Embryonic facial prominence (tissue), 1 donor: Measurements from ENCODE around the gene LRRC8D.

ENCODE experiments used
- DNase-seq: peaks from one replicate; pipeline ENCODE4 v3.0.0-alpha.2; 2016; ENCODE audit errors: extremely low spot score

The LRRC8D gene

DNA sequence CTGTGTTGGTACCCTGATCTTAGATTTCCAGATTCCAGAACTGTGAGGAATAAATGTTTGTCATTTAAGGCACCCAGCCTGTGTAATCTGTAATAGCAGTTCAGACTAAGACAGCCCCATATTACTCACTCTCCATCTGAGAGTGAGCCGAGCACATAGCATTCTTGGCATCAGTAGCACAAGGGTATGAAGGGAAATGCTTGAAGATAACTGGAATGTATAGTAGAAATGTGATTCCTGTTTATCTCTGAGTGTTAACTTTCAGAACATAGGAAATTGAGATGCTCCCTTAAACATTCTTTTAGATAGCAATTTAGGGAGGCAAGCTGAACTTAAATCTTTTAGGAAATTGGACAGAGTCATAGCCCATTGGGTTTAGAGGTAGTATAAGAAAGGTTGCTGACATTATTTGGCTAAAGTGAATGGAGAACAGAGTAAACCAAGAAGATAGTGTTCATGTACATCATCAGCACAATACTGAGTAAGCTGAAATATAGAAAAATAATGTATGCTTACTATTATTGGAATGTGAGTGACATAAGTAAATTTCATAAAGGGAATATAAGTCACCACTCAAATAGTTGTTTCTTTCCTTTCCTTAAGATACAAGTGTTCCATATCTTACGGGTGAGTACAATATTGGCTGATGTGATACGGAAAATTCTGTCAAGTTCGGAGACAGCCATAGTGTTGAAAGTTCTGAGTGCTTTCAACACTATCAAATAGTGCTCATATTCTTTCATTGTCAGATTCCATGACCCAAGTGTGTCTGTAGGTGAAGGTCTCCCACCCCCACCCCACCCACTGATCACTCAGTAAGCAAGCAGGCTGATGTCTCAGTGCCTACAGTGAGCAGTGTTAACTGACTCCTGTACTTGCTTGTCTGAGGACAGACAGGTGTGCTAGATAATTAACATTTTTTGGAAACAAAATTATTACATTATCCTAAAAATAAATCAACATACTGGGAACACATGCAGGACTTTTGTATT is 73.7 kb downstream of the LRRC8D start:
- DNase-seq, result no peak

DNA sequence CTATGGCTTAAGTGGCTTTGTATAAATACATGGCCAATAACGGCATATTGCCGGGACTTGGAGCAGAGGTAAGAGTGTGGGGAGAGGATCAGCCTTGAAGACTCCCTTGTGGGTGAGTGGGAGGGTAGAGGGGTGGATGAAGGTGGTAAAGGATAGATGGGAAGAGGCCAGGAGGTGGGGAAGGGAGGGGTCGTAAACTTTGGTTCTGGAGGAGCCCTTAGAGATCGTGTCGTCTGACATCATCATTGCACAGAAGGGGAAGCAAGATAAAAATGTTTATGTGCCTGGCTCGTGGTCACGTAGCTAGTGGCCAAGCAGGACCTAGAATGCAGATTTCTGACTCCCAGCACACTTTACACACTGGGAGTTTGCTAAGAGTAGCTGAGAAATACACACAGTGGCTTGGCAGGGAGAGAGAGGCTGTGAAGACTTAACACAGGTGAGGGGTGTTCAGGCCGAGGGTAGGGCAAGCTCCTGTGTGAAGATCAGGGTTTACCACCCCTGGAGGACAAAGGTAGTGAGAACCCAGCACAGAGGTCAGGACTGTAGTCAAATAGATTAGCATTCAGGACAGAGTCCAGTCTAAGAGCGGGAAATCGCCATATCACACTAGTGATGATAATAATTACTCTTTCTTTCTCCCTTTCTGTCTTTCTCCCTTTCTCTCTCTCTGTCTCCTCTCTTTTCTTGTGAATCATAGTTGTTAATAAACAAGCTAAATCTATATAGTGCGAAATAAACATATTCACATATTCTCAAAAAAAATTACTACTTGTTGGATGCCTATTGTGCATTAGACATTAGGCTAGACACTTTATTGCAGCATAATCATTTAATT is 75.5 kb downstream of the LRRC8D start:
- DNase-seq, result no peak

DNA sequence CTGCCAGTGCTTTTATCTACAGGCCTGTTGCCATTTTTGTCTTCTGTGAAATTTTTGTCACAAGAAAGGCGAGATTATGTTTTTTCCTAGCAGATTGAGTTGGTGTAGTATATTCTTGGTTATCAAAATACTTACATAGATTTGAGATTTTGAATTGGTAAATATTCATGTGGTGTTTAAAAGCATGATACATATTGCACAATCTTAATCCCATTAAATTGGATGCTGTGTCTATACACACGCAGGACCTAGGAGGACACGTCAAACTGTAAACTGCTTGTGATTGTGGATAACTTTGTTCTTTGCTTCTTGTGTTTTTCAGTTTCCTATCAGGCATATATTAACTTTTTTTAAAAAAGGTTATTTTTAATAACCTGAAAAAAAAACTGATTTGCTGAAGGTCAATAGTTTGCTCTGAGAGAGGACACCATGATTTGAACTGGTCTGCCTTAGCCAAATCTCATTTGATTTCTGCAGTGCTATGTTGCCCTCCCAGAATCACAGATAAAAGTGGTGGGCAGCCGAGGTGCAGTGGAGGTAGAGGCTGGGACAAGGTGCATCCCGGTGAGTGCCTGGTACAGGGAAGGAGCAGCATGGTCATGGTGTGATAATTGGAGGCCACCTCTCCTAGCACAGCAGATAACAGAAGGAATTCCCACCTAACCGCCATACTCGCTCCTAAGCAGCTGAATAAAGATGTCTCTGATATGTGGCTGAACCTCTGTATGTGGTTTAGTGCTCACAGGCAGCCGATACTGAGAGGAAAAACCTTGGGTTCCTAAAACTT is 76.7 kb downstream of the LRRC8D start:
- no peak for DNase-seq

- DNase-seq, result no peak
These were observed 77.3 kb downstream of the LRRC8D start for GRCh38 chr1:89898150-89898549.

DNA sequence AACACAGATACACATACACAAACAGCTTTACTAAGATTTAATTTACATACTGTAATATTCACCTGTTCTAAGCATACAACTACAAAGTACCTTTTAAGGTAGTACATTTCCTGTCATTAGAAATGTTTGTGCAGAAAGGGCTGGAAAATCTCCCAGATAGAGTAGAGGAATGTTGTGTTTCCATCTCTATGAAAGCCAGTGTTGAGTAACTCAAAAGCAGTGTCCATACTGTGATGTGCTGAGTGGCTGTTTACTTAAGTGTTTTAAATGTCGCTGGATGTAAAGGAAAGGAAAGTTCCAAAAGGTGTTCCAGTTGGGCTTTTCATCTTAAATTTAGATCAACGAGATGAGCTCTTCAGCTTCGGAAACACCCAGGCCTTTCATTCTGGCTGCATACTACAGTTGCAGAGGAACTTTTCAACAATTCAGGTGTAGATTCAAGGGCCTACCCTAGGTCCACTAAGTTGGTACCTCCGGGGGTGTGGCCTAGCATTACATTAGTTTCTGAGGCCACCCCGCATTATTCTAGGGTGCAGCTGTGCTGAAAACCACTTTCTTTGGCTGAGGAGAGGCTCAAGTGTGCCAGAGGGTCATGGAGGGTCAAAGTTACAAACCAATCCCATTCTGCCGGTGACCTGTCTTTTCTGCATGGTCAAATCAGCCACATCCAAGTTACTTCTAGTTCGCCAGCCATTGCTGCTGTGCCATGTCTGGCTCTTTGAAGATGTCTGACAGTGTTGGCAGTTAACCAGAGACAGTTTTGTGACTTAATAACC is 78.1 kb downstream of the LRRC8D start:
- DNase-seq, result no peak

DNA sequence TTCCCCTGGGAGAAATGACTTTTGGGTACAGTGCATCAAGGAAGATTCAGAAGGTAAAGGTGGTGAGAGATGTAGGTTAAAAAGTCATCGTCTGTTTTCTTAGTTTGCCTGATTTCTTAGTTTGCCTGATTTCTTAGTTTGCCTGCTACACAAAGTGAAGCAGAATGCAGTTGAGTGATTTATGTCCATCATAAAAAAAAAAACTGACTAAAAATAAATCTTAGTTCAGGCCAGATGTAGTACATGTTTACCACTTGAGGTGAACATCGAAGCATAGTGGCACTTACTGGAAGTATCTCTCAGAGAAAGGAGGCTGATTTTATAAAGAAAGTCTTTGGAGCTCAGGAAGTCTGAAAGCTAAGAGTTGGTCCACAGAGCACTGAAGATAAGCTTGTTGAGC is 79.5 kb downstream of the LRRC8D start:
- DNase-seq, result no peak

DNA sequence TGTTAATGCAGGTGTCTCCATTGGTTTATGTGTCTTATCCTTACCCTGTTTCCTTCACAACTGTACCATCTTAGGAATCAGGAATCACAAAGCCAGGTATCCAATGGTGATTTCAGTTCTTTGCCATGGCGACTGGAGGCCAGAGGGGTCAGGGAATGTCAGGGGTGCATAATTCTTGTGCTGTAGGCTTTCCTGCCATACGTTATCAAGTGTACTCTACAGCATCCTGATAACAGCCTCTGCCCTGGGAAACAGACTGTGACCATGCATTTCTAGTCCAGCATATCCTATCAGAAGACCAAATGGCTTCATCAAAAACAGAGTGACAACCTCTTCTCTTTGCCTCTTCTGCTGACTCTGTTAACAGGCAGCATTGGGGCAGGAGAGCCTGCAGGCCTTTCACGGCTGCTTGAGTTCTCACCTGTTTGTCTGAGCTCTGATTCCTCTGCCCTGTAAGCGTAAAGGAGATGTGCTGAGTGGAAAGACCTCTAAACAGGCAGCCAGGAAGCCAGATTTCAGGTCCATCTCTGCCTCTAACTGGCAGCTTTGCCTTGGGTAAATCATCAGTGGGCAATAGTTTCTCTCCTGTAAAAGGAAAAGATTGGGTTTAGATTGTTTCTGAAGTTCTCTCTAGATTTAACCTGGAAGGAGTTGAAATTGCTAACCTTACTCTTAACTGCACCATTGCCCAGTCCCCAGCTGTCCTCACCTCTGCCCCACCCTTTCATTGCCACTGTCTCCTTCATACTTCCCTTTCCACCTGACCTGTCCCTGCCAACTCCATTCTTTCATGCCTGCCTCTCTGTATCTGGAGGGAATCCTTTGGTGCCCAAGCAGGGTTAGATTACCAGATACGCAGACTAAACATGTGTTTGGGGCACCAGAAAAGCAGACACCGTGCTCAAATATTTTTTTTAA is 80.2 kb downstream of the LRRC8D start:
- DNase-seq, result no peak

DNA sequence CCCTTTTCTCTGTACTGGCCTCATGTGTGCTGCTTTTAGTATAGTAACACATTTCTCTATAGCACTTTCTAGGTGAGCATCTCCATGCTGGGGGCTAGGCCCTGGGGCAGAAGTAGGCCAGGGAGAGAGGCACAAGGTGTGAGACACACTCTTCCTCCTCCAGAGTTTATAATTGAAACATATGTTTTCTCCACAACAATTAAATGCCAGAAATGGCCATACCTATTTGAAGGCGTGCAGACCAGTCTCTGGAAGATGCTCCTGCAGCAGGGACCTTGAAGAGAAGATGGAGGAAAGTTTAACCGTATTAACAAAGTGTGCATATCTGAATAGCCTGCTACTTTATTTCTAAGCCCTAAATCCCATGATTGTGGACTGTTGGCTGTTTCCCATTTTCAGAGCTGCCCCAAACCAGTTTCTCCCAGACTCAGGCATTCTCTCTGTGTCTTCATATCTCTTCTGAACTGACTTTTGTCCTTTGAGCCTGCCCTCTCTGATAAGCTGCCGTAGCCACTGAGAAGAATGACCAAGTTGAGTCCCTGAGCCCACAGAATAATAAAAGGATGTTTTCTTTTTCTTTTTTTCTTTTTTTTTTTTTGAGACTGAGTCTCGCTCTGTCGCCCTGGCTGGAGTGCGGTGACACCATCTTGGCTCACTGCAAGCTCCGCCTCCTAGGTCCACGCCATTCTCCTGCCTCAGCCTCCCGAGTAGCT is 81.3 kb downstream of the LRRC8D start:
- DNase-seq, result no peak

DNA sequence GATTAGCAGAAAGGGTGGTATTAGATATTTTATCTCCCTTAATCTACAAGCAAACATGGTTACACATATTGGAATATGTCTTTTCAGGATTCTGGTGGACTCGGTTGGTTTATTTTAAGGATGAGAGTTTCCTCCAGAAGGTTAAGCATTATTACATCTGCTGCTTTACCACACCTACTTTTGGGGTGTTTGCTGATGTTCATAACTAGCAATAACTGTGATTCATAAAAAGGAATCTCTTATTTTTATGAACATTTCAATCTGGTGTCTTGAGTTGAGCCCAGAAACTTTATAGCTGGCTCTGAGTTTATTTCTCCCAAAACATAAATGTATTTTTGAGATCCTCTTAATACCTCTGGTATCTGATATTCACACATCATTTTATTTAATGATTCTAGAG is 82.7 kb downstream of the LRRC8D start:
- DNase-seq, result no peak

GRCh38 chr1:89904219-89904980 is 83.6 kb downstream of the LRRC8D start:
- DNase-seq, result no peak

DNA sequence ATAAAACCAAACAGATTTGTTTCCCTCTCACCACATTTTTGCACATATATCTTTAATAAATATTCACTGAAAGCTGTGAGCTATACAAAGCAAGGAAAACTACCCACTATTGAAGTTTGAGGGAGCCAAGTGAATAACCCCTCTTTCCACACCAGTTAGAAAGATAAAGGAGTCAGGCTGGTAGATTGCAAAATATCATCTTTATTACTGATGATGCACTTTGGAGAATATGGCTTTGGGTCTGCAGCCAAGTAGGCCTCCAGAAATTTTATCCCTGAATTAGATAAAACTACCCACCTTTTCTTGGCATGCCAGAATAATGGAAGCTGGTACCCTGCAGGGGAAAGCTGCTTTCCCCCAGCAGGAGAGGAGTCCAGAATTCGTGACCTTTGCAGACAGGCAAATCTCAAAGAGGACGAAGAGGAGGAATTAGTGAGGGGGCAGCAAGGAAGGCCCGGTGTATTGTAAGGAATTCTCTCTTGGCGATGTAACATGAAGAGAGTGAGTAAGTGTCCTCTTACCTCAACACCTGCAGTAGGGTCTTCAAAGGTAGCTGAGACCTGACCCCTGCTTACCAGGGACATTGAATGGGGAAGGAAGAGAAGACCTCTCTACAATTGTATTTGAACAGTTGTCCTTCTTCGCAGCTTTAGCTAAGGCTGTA is 84.7 kb downstream of the LRRC8D start:
- no peak for DNase-seq

DNA sequence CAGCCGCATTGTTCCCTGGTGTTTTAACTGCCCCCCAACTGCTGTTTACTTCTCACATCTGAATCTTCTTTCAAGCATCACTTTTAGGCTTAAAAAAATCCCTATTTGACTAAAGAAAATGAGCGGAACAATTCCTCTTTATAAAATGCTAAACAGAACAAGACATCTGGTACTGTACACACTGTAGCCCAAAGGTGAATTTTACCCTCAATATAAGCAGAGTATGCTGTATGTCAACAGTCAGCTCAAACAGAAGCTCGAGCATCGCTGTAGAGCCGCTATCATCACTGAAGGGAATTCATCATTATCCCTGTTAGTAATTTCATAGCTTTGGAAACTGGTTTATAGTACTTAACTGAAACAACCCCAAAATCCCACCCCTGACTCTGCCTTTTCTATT is 85.3 kb downstream of the LRRC8D start:
- no peak for DNase-seq

DNA sequence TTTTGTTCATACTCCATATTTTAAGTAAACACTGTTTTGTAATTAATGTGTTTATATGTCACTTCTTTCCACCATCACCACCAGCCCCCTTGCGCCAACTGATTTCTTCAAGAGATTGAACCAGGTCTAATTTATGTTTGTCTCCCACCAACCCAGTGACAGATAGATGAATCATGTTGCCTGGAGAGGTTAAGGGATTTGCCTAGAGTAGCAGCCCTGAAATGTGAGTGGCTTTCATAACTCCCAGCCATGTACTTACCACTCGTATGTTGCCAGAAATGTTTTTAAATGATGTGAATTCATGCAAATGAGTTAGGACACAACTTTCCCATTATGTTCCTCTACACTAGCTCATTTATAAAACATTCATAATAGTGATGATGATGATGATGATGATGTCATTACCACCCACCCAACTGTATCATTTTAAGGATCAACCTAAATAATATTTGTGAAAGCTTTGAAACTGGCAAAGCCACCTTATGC is 86.9 kb downstream of the LRRC8D start:
- no peak for DNase-seq

DNA sequence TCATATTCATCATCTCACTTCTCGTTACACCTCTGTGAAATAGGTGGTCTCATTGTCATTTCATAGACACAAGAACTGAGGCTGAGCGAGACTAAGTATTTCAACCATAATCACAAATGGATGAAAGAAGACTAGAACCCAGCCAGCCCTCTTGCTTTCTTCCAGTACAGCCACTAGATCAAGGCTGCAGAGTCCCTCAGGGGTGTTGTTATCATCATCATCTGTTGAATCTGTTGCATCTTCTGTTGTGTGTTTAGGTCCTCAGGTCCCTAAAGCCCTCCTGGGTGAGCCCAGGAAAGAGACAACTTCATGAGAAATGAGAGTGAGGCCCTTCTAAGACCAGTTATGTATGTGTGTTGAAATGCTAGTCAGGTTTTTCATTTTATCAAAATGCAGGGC is 87.4 kb downstream of the LRRC8D start:
- no peak for DNase-seq

- DNase-seq, result no peak
These were observed 88.0 kb downstream of the LRRC8D start for GRCh38 chr1:89908672-89909436.

DNA sequence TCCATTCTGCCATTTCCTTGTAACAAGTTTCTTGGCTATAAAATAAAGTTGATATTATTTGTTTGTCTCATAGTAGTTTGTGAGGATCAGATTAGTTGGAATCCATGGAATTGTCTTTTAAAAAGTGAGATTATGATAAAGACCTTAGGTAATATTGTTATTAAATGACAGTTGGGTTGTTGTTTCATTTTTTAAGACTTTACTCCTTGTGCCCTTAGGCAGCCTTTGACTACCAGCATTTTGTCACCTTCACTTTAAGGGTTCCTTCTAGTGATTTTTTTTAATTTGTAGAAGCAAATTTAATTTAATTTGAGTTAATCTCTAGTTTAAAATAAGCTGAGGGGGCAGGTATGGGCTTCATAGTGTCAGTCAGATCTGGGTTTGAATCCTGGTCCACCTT is 89.4 kb downstream of the LRRC8D start:
- no peak for DNase-seq

DNA sequence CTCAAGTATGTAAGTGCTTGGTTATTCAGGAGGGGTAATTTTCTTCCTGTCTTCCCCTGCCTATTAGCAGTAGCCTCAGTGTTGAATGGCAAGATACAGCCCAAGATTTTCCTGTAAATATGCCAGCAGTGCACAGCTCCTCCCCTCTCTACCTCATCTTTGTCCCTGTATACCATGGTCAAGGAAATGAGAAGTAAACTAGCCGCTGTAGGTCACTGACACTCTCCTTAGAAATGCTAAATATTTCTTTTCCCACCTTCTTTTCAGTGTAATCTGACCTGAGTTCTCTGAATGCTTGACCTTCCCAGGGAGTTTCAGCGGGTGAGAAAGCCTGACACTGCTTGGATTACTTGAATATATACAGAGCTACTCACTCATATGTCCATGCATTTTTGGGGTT is 89.9 kb downstream of the LRRC8D start:
- no peak for DNase-seq
